ENCODE measurements around the gene MAOA. TPM values are rescaled to one million over a fixed set of nuclear protein-coding genes. Genes with fewer than 3 reads are reported as not detected.
A peak's percentile ranks its signal among the peaks of the same experiment; 100 is the strongest.

The MAOA gene
- total and polyA plus RNA-seq, 9 of the 15 experiments (the other 6 are each of a cell fraction or from before 2014, with no cell fraction given), result 0.68 to 2.7 (median 1.9) TPM

DNA sequence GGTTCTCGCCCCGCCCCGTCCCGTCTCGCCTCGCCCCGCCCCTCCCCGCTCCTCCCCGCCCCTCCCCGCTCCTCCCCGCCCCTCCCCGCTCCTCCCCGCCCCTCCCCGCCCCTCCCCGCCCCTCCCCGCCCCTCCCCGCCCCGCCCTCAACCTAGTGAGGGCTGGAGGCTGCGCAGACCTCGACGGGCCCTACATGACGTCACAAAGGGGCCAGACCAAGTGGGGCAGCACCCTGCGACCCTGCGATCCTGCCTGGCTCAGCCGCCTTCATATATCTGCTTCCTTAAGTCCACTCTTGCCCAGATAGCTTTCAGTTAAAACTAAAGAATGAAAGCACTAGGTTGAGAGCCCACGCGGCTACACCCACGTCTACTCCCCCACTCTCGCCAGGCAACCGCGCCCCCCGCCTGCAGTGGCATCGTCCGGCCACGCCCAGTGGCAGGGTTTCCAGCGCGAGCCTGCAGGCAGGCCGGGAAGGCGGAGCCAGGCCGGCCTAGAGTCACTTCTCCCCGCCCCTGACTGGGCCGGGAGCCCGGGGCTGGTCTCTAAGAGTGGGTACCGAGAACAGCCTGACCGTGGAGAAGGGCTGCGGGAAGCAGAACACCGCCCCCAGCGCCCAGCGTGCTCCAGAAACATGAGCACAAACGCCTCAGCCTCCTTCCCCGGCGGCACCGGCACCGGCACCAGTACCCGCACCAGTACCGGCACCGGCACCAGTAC is 1.5 kb upstream of the MAOA start (continued):
- TF ChIP-seq PATZ1 (CRISPR knock-in tag; IDR thresholded peaks at IDR 0.05; ENCODE audit: borderline replicate concordance) (no peak), CBFB (CRISPR knock-in tag; IDR thresholded peaks at IDR 0.05) (no peak), BHLHE40 (IDR thresholded peaks at IDR 0.05; ENCODE audit: low read length) (peak; percentile 78), HOMEZ (CRISPR knock-in tag; IDR thresholded peaks at IDR 0.05) (no peak), KLF13 (tag; IDR thresholded peaks at IDR 0.05; ENCODE audit: borderline replicate concordance, low read depth) (no peak), FIP1L1 (IDR thresholded peaks at IDR 0.05; ENCODE audit: low read depth, low read length, poor library complexity, severe bottlenecking) (peak; percentile 24), ZC3H4 (CRISPR knock-in tag; IDR thresholded peaks at IDR 0.05; ENCODE audit: borderline replicate concordance) (no peak), YY1 (IDR thresholded peaks at IDR 0.05; ENCODE audit: borderline replicate concordance in 1 of 3, control insufficient read depth in 1 of 3, extremely low read depth in 1 of 3, insufficient read depth in 3 of 3, insufficient read length in 1 of 3, insufficient replicate concordance in 2 of 3, low read depth in 1 of 3, low read length in 2 of 3) (no peak), ZNF318 (IDR thresholded peaks at IDR 0.05; ENCODE audit: borderline replicate concordance in 1 of 2, low read depth in 1 of 2) (no peak), MXI1 (IDR thresholded peaks at IDR 0.05; ENCODE audit: low read depth, low read length) (no peak)
- TF ChIP-seq, protein P1, sequence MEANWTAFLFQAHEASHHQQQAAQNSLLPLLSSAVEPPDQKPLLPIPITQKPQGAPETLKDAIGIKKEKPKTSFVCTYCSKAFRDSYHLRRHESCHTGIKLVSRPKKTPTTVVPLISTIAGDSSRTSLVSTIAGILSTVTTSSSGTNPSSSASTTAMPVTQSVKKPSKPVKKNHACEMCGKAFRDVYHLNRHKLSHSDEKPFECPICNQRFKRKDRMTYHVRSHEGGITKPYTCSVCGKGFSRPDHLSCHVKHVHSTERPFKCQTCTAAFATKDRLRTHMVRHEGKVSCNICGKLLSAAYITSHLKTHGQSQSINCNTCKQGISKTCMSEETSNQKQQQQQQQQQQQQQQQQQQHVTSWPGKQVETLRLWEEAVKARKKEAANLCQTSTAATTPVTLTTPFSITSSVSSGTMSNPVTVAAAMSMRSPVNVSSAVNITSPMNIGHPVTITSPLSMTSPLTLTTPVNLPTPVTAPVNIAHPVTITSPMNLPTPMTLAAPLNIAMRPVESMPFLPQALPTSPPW (CRISPR knock-in tag; IDR thresholded peaks at IDR 0.05), result peak; percentile 83
